Measurements from ENCODE around the gene SRBD1. TPM values are rescaled to one million over a fixed set of nuclear protein-coding genes. Genes with fewer than 3 reads are reported as not detected.

Gene SRBD1
- polyA plus RNA-seq, 1 donor (not counting 4 experiments of a cell fraction or from before 2014, with no cell fraction given) = 8.8 TPM

- Histone ChIP-seq H2AFZ (ENCODE audit: control insufficient read depth, low read length) (no peak overlapping the region), H3K36me3 (ENCODE audit: control insufficient read depth in 2 of 2, extremely low read depth in 1 of 2, insufficient read depth in 2 of 2, low read length in 2 of 2) (peaks cover 0 to 1% of the 10 kb centered on the region in 2 experiments), H3K27me3 (ENCODE audit: control insufficient read depth, extremely low read depth, insufficient read depth, low read length) (no peaks in the 10 kb centered on the region), H4K20me1 (ENCODE audit: control insufficient read depth, extremely low read depth, insufficient read depth, low read length) (no peaks in the 10 kb centered on the region), H3K4me1 (ENCODE audit: control insufficient read depth, extremely low read depth, insufficient read depth, low read length) (peaks cover 24% of the 10 kb centered on the region), H3K27ac (ENCODE audit: control insufficient read depth, insufficient read depth, low read length) (no peak overlapping the region), H3K4me2 (ENCODE audit: control insufficient read depth, extremely low read depth, insufficient read depth, low read depth, low read length) (no peak overlapping the region), H3K9ac (ENCODE audit: control insufficient read depth, extremely low read depth, insufficient read depth, low read length) (no peak overlapping the region), H3K9me3 (ENCODE audit: control insufficient read depth, low read depth, low read length) (no peaks in the 10 kb centered on the region), H3K9me1 (ENCODE audit: control insufficient read depth, extremely low read depth, insufficient read depth, low read length) (no peaks in the 10 kb centered on the region), H3K79me2 (ENCODE audit: control insufficient read depth, insufficient read depth, low read length) (peaks cover 2% of the 10 kb centered on the region), H3K4me3 (ENCODE audit: control insufficient read depth in 2 of 3, extremely low read depth in 1 of 3, insufficient read depth in 2 of 3, low read depth in 1 of 3, low read length in 3 of 3) (no peak overlapping the region)
- FAIRE-seq (no peak), DNase-seq (ENCODE audit: low read depth, low spot score) (no peak)
- no peak for TF ChIP-seq EZH2 (IDR thresholded peaks at IDR 0.05; ENCODE audit: low read length)
- TF ChIP-seq CTCF (optimal IDR thresholded peaks at IDR 0.05 in 1 of 3, IDR thresholded peaks at IDR 0.05 in 1 of 3, conservative IDR thresholded peaks at IDR 0.05 in 1 of 3; ENCODE audit: extremely low read depth in 1 of 3, insufficient read depth in 2 of 3, low read length in 3 of 3) = no peak
- dilution Hi-C loops (cut with MboI; ENCODE audit: extremely low pct_ligation_motif_present, low sequenced_read_pairs) = no loop called here
Measured at GRCh38 chr2:45571940-45572339, 39.1 kb downstream of the SRBD1 start.

DNA sequence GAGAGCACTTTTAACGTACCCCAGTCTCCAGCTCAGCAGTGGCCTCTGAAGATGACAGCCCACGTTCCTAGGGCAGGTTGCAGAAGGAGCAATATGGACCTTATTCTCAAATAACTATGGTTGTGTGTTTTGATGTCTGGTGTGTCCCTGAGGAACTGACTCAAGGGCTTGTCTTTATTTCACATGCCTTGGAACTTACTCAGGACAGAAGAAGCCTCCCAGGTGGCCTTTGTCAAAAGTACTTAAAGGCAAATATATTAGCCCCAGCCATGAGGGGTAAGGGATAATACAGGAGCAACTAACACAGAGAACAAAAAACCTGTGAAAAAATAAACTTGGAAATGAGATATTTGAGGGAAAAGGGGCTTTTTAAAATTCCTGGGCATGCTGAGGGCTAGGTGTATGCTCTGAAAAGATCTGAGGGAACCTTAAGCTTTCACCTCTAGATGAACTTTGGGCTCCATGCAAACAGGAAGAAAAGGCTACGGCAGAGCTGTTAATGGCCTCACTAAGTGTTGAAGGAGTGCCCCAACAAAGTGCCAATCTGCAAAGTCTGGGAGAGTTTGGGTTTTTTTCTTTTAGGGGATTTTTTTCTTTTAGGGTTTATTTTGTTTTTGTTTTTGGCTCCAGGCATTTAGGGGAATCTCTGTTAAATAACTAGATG lies 40.3 kb downstream of the SRBD1 start:
- H3K9me3 ChIP-seq (ENCODE audit: control insufficient read depth, low read depth, low read length) = no peaks in the 10 kb centered on the region
- no peak overlapping the region for H3K27ac ChIP-seq (ENCODE audit: control insufficient read depth, insufficient read depth, low read length)
- H3K4me3 ChIP-seq (ENCODE audit: control insufficient read depth in 2 of 3, extremely low read depth in 1 of 3, insufficient read depth in 2 of 3, low read depth in 1 of 3, low read length in 3 of 3) = no peak overlapping the region
- TF ChIP-seq CTCF (optimal IDR thresholded peaks at IDR 0.05 in 1 of 3, IDR thresholded peaks at IDR 0.05 in 1 of 3, conservative IDR thresholded peaks at IDR 0.05 in 1 of 3; ENCODE audit: extremely low read depth in 1 of 3, insufficient read depth in 2 of 3, low read length in 3 of 3) = no peak
- no peak for TF ChIP-seq EZH2 (IDR thresholded peaks at IDR 0.05; ENCODE audit: low read length)
- no peak overlapping the region for H2AFZ ChIP-seq (ENCODE audit: control insufficient read depth, low read length)
- H3K79me2 ChIP-seq (ENCODE audit: control insufficient read depth, insufficient read depth, low read length) = peaks cover 2% of the 10 kb centered on the region
- H4K20me1 ChIP-seq (ENCODE audit: control insufficient read depth, extremely low read depth, insufficient read depth, low read length) = no peaks in the 10 kb centered on the region
- H3K4me1 ChIP-seq (ENCODE audit: control insufficient read depth, extremely low read depth, insufficient read depth, low read length) = peaks cover 24% of the 10 kb centered on the region
- H3K9me1 ChIP-seq (ENCODE audit: control insufficient read depth, extremely low read depth, insufficient read depth, low read length) = no peaks in the 10 kb centered on the region
- dilution Hi-C loops (cut with MboI; ENCODE audit: extremely low pct_ligation_motif_present, low sequenced_read_pairs) = no loop called here
- H3K36me3 ChIP-seq (ENCODE audit: control insufficient read depth in 2 of 2, extremely low read depth in 1 of 2, insufficient read depth in 2 of 2, low read length in 2 of 2) = peaks cover 0 to 1% of the 10 kb centered on the region in 2 experiments
- H3K4me2 ChIP-seq (ENCODE audit: control insufficient read depth, extremely low read depth, insufficient read depth, low read depth, low read length) = no peak overlapping the region
- no peak for DNase-seq (ENCODE audit: low read depth, low spot score)
- no peaks in the 10 kb centered on the region for H3K27me3 ChIP-seq (ENCODE audit: control insufficient read depth, extremely low read depth, insufficient read depth, low read length)
- no peak for FAIRE-seq
- H3K9ac ChIP-seq (ENCODE audit: control insufficient read depth, extremely low read depth, insufficient read depth, low read length) = no peak overlapping the region
